GM19328 (cell line): ENCODE data around the gene THRB.
"Not testable (repeated sequence)": the region's sequence is repeated elsewhere in the genome, so short reads cannot be mapped to it uniquely, and the experiment has no call there.

ENCODE experiments used
- ATAC-seq: cut with Tn5 transposase; IDR thresholded peaks from one replicate; pipeline ENCODE4 v1.9.1; 2021; ENCODE audit warnings: mild to moderate bottlenecking, moderate library complexity; ENCODE audit not compliant: unreplicated experiment

Gene THRB

DNA sequence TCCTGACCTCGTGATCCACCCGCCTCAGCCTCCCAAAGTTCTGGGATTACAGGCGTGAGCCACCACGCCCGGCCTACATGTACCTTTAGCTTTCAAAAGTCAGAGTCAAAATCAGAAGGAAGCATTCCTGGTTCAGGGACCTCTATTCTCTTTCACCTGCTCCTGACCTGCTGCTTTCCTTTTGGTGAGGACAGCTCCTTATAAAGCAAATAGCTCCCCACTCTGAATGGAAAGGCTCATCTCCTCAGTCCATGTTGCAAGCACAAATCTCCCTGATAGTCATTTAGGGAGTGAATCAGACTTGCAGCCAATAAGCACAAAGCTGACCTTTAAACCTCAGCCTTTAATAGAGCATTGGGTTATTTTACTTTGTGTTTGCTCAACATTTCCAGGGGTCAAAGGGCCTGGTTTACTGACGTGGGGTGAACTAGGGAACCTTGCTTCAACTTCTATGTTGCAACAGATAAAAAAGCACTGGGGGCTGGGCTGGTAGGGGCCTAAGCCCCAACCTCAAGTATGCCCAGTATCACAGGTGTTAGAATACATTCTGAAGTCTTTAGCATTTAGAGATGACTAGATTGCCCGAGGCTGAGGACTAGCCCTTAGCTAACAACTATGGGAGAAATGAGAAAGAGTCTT, 43.1 kb downstream of the THRB start:
- no peak for ATAC-seq

DNA sequence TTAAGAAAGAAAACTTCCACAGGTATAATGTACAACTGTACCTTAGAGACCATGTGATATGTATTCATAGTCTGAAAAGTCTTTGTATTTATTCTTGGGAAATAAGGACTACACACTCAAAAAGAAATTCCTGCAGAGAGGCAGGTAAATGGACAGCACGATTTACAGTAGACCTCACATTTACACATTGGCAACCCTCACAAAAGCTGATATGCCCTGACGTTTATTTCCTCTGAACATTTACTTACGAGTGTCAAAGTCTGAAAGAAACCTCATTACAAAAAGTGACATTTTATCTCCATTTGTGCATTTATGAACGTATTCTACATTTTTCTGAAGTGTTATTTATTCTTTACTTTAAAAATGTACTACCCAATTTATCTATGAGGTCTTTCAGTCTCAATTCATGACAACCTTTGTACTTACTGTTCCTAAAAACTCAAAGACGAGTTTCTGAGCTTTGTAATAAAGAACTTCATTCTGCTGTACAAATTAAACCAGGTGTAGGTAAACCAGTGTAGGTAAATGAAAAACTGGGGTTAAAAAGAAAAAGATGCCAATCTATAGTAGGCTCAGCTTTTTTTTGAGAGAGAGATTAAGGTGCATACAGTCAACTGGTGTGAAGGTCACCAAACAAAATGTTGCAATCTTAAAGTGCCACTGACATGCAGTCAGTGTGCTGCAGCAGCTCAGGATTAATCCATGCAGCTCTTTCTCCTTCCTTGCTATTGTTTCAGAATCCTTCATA, 44.3 kb downstream of the THRB start:
- ATAC-seq = no peak

DNA sequence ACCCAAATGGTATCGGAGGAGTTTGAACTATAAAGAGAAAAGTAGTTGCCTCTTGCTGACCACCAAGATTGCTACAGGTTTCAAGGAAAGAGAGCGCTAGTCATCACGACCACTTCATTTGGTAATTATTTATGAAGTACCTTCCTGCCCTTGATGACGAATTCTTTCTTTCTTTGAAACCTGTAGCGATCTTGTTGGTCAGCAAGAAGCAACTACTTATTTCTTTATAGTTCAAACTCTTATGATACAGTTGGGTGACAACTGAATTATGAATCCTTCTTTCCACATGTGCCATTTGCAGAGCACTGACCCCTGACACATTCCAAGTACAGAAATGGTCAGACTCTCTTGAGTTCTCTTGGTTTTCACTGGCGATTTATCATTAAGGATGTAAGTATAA, 46.8 kb downstream of the THRB start:
- no peak for ATAC-seq

DNA sequence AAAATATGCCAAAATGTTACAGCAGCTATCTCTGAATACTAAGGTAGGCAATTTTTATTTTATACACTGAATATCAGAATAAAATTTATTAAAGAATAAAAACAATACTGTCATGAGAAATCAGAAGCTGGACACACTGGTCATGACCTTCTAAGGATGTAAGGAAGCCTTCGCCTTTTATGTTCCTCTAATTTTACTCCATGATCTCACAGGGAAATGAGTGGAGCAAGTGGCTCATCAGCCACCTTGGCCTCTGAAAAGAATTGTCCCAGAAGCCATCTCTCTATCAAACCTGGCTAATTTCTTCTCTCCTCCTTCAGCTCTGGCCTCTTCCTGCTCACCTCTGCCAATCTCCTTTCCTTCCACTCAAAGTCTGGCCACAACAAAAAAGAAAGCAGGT, 48.6 kb downstream of the THRB start:
- no peak for ATAC-seq

DNA sequence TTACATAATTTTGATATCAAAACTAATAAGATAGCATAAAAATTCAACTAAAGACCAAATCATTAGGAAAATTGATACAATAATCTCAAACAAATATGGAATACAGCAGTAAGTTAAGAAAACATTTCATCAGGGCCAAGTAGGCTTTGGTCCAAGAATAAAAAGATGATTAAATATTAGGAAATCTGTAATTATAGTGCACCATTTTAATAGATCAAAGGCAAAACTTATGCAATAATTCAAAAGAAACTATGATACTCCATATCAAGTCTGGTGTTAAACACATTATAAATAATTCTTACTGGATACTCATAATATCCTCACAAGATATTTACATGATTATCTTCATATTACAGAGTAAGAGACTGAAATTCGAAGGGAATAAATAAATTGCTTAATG, 51.2 kb downstream of the THRB start:
- no peak for ATAC-seq

DNA sequence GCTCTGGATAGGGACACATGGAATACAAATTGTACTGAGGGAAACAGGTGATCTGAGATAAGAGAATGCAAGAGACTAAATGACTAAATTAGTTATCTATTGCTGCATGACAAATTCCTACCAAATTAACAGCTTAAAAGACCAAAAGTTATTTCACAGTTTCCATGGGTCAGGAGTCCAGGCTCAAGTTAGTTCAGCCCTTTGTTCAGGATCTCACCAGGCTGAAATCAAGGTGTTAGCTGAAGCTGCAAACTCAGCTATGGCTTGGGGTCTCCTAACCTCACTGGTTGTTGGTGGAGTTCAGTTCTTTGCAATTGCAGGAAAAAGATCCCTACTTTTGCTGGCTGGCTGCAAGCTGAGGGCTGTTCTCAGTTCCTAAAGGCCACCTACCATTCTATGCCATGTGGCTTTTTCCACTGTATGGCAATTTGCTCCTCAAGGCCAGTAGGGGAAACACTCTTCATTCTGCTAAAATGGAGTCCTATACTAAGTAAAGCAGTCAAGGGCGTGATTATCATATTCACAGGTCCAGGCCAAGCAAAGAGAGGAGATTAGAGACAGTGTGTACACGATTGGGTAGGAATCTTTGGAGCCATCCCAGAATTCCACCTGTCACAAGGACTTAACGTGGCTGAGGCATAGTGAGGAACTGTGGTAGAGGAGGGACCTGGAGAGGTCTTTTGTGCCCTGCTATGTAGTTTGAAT, 53.7 kb downstream of the THRB start:
- no peak for ATAC-seq

DNA sequence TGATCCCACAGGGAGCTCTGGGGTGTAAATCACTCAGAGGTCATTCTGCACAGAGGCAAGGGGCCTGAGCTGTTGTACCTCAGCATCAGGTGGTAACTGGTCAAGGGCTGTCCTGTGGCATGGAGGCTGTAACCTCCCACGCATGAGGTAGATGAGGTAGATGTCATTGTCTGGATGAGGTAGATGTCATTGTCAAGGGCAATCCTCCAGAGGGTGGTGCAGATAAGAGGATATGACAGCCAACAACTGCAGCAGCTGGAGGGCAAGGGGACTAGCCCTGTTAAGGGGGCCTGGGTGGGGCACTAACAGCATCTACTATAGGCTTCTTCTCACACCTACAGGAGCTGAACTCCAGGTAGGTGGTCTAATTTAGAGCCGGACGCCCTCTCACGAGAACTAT, 55.6 kb downstream of the THRB start:
- no peak for ATAC-seq

DNA sequence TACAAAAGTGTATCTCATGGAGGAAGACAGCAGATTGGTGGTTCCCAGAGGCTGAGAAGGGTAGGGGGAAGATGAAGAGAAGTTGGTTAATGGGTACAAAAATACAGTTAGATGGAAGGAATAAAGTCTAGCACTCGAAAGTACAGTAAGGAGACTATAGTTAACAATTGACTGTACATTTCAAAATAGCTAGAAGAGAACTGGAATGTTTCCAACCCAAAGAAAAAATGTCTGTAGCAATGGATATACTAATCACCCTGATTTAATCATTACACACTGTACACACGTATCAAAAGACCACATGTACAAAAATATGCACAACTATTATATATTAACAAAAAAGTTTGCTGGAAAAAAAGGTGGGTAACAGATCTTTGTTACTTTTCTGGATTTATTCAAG, 57.3 kb downstream of the THRB start:
- ATAC-seq = no peak

DNA sequence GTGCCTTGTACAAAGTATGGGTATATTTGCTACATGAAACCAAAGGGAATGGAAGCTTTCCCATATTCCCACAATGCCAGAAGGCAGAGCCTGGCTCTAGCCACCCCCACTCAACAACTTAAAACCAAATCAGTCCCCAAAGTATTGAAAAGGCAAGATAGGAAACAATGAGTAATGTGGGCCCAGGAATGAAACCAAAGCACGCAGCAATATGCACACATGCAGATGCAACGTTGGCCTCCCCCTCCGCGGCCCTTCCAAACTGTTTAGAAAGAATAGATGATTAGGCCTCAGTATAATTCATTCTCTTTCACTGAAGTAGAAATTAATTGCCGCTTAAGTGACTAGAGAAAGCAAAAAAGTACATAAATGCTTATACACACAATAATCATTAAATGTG, 59.1 kb downstream of the THRB start:
- ATAC-seq = no peak

DNA sequence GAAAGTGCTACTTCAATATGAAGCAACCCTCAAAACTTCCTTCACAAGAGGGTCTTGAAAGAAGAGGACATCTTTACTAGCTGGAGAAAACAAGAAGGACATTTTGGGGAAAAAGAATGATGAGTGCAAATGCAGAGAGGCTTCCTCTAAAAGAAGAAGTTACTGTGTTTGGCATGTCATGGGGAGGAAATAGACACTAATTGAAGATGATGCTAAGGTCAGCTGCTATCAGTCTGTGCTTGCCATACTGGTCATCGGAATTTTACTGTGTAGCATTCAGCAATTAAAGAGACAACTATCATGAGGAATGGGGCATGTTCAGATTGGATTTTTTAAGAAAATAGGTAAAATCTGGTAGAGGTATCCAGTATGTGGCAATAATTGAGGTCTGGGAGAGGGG, 60.0 kb downstream of the THRB start:
- no peak for ATAC-seq

DNA sequence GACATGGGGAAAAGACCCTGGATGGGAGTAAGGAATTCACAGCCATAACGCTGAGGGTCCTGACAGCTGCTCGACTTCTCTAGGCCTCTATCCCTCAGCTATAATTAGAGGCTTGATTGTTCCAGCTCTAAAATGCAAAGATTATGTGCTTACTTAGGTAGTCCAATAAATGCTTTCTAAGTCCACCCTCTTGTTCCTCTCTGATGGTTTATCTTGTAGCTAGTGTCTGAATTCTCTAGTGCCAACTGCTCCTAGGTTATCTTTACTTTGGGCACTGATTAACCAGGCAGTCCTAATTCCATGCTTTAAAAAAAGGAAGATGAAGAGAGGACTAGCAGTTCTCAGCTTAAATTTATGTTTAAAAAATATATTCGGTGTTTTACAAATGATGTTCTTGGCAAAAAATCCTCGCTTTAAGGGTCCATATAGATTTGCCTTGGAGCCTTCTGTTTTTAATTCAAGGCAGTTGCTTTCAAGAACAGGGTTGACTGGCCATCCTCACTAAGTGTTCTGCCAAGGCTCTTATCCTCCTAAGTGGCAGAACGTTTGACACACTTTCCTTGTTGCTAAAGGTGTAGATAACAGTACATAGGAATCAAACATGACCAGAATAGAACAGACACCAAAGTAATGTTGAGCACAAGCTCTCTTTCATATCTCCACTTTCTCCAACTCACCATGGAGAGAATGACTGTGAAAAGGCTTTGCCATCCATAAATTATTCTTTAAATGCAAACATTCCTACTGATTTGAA, 60.6 kb downstream of the THRB start:
- no peak for ATAC-seq

DNA sequence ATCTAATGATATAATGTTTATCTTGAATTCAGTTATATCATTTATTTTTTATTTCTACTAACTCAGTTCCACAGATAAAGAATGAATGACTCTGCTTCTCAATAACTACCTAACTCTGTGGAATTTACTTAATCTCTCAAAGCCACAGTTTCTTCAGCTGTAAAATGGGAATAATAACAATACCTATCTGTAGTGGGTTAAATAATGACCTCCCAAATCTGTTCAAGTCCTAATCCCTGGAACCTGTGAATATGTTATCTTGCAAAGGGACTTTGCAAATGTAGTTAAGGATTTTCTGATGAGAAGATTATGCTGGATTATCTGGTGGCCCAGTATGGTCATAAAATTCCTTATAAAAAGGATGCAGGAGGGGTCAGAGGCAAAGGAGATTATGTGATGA, 61.7 kb downstream of the THRB start:
- no peak for ATAC-seq

DNA sequence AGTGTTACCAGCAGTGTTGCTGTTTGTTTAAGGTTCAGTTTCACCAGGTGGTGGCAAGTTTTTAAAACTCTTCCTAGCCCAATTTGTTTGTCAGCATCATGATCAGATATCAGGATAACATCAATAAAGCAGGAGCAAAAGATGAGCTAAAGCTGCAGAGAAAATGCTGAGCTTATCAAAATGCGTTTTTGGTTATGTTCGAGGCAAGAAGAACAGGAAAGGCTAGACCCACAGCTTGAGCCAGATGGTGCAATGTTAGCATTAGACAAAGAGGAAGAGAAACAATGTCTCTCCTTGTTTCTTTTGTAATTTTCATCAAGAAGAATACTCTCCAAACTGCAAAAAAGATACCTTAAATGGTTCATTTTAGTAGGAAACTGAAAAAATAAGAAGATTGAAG, 66.2 kb downstream of the THRB start:
- ATAC-seq = no peak

DNA sequence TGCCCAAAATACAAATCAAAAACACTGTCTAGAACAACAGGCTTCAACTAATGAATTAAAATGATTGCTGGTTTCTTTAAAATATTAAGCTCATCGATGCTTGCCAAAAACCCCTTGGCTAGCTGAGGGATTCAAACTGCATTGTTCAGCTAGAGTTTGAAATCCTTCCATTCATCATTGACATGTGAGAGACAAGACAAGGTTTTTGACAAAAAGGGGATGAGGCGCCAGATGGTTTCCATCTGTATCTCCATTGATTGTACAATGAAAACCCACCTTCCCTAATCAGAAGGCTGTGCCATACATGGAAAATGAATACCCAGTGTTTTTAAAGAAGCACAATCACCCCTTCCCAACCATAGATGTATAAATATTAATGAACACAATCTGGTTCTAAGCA, 67.8 kb downstream of the THRB start:
- ATAC-seq = no peak

DNA sequence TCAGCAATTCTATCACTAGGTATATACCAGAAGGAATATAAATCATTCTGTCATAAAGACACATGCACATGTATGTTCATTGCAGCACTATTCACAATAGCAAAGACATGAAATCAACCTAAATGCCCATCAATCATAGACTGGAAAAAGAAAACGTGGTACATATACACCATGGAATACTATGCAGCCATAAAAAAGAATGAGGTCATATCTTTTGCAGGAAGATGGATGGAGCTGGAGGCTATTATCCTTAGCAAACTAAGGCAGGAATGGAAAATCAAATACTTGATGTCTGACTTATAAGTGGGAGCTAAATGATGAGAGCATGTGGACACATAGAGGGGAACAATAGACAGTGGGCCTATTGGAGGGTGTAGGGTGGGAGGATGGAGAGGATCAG, 73.8 kb downstream of the THRB start:
- ATAC-seq = not testable (repeated sequence)

DNA sequence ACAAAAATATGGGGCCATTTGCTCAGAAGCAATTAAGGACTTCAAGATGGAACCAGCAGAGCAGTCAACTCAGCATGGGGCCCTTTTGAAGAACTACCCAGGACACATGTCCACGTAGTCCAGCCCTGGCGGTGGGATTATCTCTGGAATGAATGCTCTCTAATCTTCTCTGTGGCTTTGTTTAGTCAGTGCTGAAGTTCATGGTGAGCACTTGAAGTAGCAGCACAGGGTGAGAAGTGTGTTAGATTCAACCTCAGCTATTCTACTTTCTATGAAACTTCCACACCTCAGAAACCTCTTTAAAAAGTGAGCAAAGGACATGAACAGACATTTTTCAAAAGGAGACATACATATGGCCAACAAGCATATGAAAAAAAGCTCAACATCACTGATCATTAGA, 74.4 kb downstream of the THRB start:
- no peak for ATAC-seq

DNA sequence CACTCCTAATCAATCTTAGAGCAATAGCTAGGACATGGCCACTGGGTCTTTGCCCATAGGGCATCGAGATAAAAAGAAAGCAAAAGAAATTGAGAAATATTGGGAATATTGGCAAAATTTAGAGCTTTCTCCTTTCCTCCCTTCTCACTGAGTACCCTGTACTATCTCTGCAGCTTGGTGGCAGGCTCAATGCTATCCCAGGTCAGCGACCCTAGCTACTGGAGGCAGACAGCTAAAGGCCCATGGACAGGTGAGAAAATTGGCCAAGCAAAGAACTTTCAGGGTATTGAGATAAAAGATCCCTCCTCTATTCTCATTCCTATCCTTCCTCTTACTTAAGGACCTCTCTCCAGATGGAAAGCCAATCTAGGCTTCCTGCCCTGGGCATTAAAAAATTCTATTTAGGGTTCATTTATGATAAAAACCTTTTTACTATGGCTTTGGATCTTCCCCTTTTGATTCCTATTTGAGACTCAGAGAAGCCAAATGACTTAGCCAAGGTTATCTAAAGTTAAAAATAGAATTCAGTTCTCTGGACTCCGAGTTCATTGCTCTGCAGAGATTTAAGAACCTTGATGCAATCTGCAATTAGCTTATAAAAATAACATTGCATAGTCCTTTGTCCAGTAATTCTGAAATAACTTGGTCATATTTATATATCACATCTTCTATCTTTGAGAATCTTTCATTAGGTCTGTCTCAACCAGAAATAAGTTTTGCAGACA, 75.4 kb downstream of the THRB start:
- ATAC-seq = no peak

DNA sequence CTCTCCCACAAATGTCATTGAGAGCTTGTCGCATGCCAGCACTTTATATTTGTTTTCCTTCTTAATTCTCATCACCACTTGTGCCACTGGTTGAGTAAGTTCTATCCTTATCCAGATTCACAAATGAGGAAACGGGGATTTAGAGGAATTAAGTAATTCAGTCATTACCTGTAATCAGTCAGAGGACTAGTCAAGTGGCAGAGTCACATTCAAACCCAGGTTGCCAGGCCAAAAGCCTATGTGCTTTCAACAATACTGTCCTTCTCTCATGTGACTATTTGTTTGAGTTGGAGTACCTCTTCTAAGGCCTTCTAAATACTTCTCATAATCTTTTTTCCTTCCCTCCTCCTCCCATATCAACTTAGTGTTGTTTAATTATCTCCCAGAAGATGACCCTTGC, 76.9 kb downstream of the THRB start:
- no peak for ATAC-seq

DNA sequence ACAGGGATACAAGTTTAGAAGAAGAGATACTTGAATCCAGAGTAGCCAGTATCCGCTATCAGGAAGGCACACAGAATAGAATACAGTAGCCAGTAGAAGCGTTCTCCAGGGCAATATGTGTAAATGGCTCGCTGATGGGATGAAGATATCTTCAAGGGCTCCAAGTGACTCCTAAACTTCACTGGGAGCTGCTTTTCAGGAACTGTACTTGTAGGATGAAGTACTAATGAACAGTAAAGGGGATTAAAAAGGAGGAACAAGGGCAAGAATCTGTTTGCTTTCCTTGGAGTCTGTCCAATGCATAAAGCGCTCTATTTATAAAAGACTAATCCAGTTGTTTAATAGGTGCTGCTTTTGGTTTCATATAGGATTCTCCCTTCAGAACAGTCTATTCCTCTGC, 78.4 kb downstream of the THRB start:
- no peak for ATAC-seq

DNA sequence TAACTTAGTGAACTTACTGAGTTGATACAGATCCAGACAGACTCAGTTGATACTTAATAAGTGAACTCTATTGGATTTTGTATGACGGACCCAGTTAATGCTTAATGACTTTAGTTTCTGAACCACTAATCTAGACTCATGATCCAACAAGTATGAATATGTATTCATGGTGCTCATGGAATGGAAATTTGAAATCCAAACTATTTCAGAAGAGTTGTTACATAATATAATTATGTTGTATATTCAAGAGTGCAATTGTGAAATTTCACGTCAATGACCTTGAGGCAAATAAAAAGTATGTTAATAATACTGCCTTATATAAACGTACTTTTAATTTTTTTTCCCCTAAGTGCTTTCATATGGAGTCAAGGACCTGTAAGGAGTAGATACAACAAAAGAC, 78.8 kb downstream of the THRB start:
- ATAC-seq = no peak

DNA sequence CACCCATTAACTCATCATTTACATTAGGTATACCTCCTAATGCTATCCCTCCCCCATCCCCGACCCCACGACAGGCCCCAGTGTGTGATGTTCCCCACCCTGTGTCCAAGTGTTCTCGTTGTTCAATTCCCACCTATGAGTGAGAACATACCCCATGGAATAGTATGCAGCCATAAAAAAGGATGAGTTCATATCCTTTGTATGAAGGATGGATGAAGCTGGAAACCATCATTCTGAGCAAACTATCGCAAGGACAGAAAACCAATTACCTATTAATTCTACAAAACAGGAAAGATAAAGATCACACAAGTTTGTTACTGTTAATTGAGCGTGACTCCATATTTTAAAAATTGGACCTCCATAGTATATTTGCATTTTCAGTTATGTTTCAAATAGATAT, 81.0 kb downstream of the THRB start:
- ATAC-seq = not testable (repeated sequence)
